CD4-positive, alpha-beta T cell (primary cell): Measurements from ENCODE around the gene CSNK2A1. TPM values are rescaled to one million over a fixed set of nuclear protein-coding genes. Genes with fewer than 3 reads are reported as not detected.

Experiments
- ATAC-seq: fragments of 200-7000 bp; cut with Tn5 transposase; one replicate; pipeline ENCODE4 v1.10.0; 2022; ENCODE audit warnings: mild to moderate bottlenecking; ENCODE audit not compliant: poor library complexity
- CTCF ChIA-PET: fragments of 350-600 bp; sonication (Branson Sonifier 250); formaldehyde crosslinking; loops from one replicate; lab custom pipeline; 2021; ENCODE audit warnings: antibody characterized with exemption, inconsistent platforms; lab: Charles Lee
- POLR2A ChIA-PET: fragments of 350-600 bp; sonication (Branson Sonifier 250); formaldehyde crosslinking; loops from one replicate; lab custom pipeline; 2021; ENCODE audit warnings: antibody characterized with exemption, inconsistent platforms; lab: Charles Lee
- DNase-seq, 14 experiments: peaks; one replicate each; pipeline ENCODE4 v3.0.0-alpha.2; 2013 to 2020; ENCODE audit warnings: mixed read lengths in 2 of 14
- H3K27ac ChIP-seq, 2 donors: one replicate each; pipeline versions ENCODE4 v1.5.1 to v1.7.0; 2013; ENCODE audit warnings: low read length in 2 of 2, low read depth in 1 of 2, mild to moderate bottlenecking in 1 of 2
- H3K27me3 ChIP-seq, 2 experiments: 1 replicate in 1 of 2; 2 replicates in 1 of 2; pipeline versions ENCODE4 v1.6.1 to v1.7.0; 2013; ENCODE audit warnings: low read length in 2 of 2, control low read depth in 1 of 2, mild to moderate bottlenecking in 1 of 2, moderate library complexity in 1 of 2; ENCODE audit not compliant: insufficient read depth in 2 of 2, control insufficient read depth in 1 of 2
- H3K36me3 ChIP-seq: one replicate; pipeline ENCODE4 v1.6.1; 2013; ENCODE audit warnings: low read length, control low read depth; ENCODE audit not compliant: insufficient read depth
- H3K4me1 ChIP-seq: one replicate; pipeline ENCODE4 v1.6.1; 2013; ENCODE audit warnings: low read length, control low read depth; ENCODE audit not compliant: insufficient read depth
- H3K4me3 ChIP-seq: one replicate; pipeline ENCODE4 v1.5.1; 2013; ENCODE audit warnings: mild to moderate bottlenecking, low read length, moderate library complexity
- H3K9me3 ChIP-seq, 2 experiments: 1 replicate in 1 of 2; 2 replicates in 1 of 2; pipeline versions ENCODE4 v1.6.1 to v1.7.0; 2013; ENCODE audit warnings: low read length in 2 of 2, mild to moderate bottlenecking in 2 of 2, control low read depth in 1 of 2, moderate library complexity in 1 of 2; ENCODE audit not compliant: control insufficient read depth in 1 of 2, insufficient read depth in 1 of 2
- H3K27ac Mint-ChIP-seq: one replicate; pipeline ENCODE4 v1.8.0; 2020; ENCODE audit warnings: mixed read lengths
- H3K27me3 Mint-ChIP-seq: one replicate; pipeline ENCODE4 v1.8.0; 2021; ENCODE audit warnings: mixed read lengths
- H3K36me3 Mint-ChIP-seq: one replicate; pipeline ENCODE4 v1.8.0; 2021; ENCODE audit warnings: low read depth, mixed read lengths
- H3K4me1 Mint-ChIP-seq: one replicate; pipeline ENCODE4 v1.8.0; 2021; ENCODE audit warnings: low read depth, mixed read lengths
- H3K4me3 Mint-ChIP-seq: one replicate; pipeline ENCODE4 v1.8.0; 2020; ENCODE audit warnings: mild to moderate bottlenecking, mixed read lengths
- H3K9me3 Mint-ChIP-seq: one replicate; pipeline ENCODE4 v1.8.0; 2020; ENCODE audit warnings: mixed read lengths
- CTCF ChIP-seq: fragments of 200-600 bp; IDR thresholded peaks from one replicate; pipeline ENCODE4 v1.8.0; 2022; ENCODE audit warnings: antibody characterized with exemption, mild to moderate bottlenecking
- intact Hi-C, 2 experiments: fragments of 100-400 bp; cut with DNase I in 1 of 2; cut with micrococcal nuclease in 1 of 2; formaldehyde crosslinking; loops; one replicate each; pipeline versions ENCODE4 v1.15.1 to v1.9.0; 2023 to 2025; cut with DNase I, micrococcal nuclease
- total RNA-seq, 174 experiments: library from RNA in 2 of 174; stranded (reverse) in 2 of 174; gene quantifications; one replicate each; pipeline ENCODE4 v1.2.3 and lab custom pipeline; 2021 to 2026

Gene CSNK2A1
- total RNA-seq, 2 experiments from 2014 or later = 55.5 to 56.9 TPM

GRCh38 chr20:430091-430999 lies 113.2 kb downstream of the CSNK2A1 start:
- H3K36me3 Mint-ChIP-seq = peaks cover 47% of the 10 kb centered on the region
- no peak overlapping the region for H3K27ac Mint-ChIP-seq
- no peaks in the 10 kb centered on the region for H3K9me3 Mint-ChIP-seq
- peaks cover 25% of the 10 kb centered on the region for H3K4me1 ChIP-seq
- intact Hi-C loops = loop anchor here in 1 of 2 experiments (2.0 kb wide), 1 partner anchor 76 kb away; no protein-coding TSS in a partner anchor
- H3K27ac ChIP-seq = no peak overlapping the region
- H3K27me3 Mint-ChIP-seq = no peaks in the 10 kb centered on the region
- no peaks in the 10 kb centered on the region for H3K9me3 ChIP-seq
- H3K4me3 ChIP-seq = no peak overlapping the region
- H3K4me1 Mint-ChIP-seq = peaks cover 25% of the 10 kb centered on the region
- DNase-seq = no peak
- H3K36me3 ChIP-seq = peaks cover 58% of the 10 kb centered on the region
- no peak for ATAC-seq
- H3K27me3 ChIP-seq = no peaks in the 10 kb centered on the region
- CTCF ChIA-PET = interaction anchor here (1.3 kb wide), 1 partner anchor 75 kb away, joined by 3 read pairs; no protein-coding TSS in a partner anchor
- no peak overlapping the region for H3K4me3 Mint-ChIP-seq
- POLR2A ChIA-PET = interaction anchor here (1.5 kb wide), 1 partner anchor 23 kb away, joined by 4 read pairs; no protein-coding TSS in a partner anchor
- no peak for TF ChIP-seq CTCF

GRCh38 chr20:428658-429200 lies 114.9 kb downstream of the CSNK2A1 start:
- H3K36me3 ChIP-seq = peaks cover 57% of the 10 kb centered on the region
- Mint-ChIP-seq H3K27ac (no peak overlapping the region), H3K4me1 (peaks cover 15% of the 10 kb centered on the region), H3K4me3 (no peak overlapping the region), H3K36me3 (peaks cover 59% of the 10 kb centered on the region), H3K27me3 (no peaks in the 10 kb centered on the region), H3K9me3 (no peaks in the 10 kb centered on the region)
- no peaks in the 10 kb centered on the region for H3K27me3 ChIP-seq
- intact Hi-C loops = no loop called here
- TF ChIP-seq CTCF = no peak
- H3K9me3 ChIP-seq = no peaks in the 10 kb centered on the region
- no peak overlapping the region for H3K27ac ChIP-seq
- no peak for ATAC-seq
- no peak for DNase-seq
- POLR2A ChIA-PET = no interaction called here
- CTCF ChIA-PET = no interaction called here
- peaks cover 12% of the 10 kb centered on the region for H3K4me1 ChIP-seq
- H3K4me3 ChIP-seq = no peak overlapping the region

- H3K36me3 Mint-ChIP-seq = peaks cover 57% of the 10 kb centered on the region
- peaks cover 9% of the 10 kb centered on the region for H3K4me1 Mint-ChIP-seq
- DNase-seq = no peak
- no peak overlapping the region for H3K27ac ChIP-seq
- H3K9me3 ChIP-seq = no peaks in the 10 kb centered on the region
- H3K9me3 Mint-ChIP-seq = no peaks in the 10 kb centered on the region
- H3K4me3 Mint-ChIP-seq = no peak overlapping the region
- ATAC-seq = no peak
- H3K27me3 Mint-ChIP-seq = no peaks in the 10 kb centered on the region
- CTCF ChIA-PET = no interaction called here
- peaks cover 63% of the 10 kb centered on the region for H3K36me3 ChIP-seq
- POLR2A ChIA-PET = interaction anchor here (1.8 kb wide), 1 partner anchor 10 kb away, joined by 5 read pairs; no protein-coding TSS in a partner anchor
- peaks cover 5% of the 10 kb centered on the region for H3K4me1 ChIP-seq
- intact Hi-C loops = no loop called here
- H3K27me3 ChIP-seq = no peaks in the 10 kb centered on the region
- no peak overlapping the region for H3K4me3 ChIP-seq
- no peak for TF ChIP-seq CTCF
- no peak overlapping the region for H3K27ac Mint-ChIP-seq
These were observed 115.5 kb downstream of the CSNK2A1 start for GRCh38 chr20:427849-428657.
